Measurements from ENCODE around the gene ZNF22. TPM values are rescaled to one million over a fixed set of nuclear protein-coding genes. Genes with fewer than 3 reads are reported as not detected.

ZNF22 gene
- total and polyA plus RNA-seq, 7 experiments from 2014 or later, result 13.1 to 44.7 (median 29.7) TPM

DNA sequence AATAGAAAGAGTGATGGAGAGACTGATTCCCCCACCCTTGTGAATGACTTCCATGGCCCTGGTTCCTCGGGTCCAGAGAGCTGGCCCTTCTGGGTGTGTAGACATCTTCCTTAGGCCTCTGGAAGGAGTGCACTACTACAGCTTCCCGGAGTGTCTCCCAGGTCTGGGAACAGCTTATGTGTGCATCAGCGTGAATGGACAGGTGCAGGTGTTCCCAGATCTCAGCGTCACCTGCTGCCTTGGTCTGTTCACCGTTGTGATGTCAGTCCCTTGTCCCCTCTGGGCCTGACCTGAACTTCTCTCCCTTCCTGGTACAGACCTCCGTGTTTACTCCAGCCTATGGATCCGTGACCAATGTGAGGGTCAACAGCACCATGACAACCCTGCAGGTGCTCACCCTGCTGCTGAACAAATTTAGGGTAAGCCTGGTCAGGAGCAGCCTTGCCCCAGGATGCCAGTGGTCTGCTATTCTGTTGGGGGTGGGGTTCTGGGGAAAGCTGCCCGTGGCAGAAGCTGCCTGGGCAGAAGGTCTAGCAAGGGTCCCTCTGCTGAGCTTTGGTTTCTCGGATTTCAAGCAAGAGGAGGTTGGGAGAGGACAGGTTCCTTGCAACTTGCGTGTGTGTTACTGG lies 11.7 kb upstream of the ZNF22 start:
- Histone ChIP-seq H3K27me3 (ENCODE audit: control insufficient read depth in 2 of 2, insufficient read depth in 2 of 2, low read length in 2 of 2) (no peaks in the 10 kb centered on the region), H3K9me3 (ENCODE audit: control insufficient read depth in 2 of 3, low read length in 3 of 3) (no peaks in the 10 kb centered on the region), H3K27ac (ENCODE audit: low read depth, low read length) (no peak overlapping the region), H3K36me3 (ENCODE audit: control insufficient read depth in 2 of 3, insufficient read depth in 3 of 3, low read length in 3 of 3) (no peaks in the 10 kb centered on the region), H3K4me3 (ENCODE audit: low read length) (no peak overlapping the region), H3K4me1 (ENCODE audit: control insufficient read depth in 2 of 2, insufficient read depth in 2 of 2, low read length in 2 of 2) (no peaks in the 10 kb centered on the region)
- no peaks in the 10 kb centered on the region for H3K9me3 Mint-ChIP-seq
- intact Hi-C loops (cut with micrococcal nuclease), result no loop called here
- no peak overlapping the region for H3K27ac Mint-ChIP-seq
- peaks cover 0 to 15% (median 5%) of the 10 kb centered on the region in 5 donors for H3K27me3 Mint-ChIP-seq
- H3K4me1 Mint-ChIP-seq, result peaks cover 0 to 8% (median 0%) of the 10 kb centered on the region in 7 donors
- ATAC-seq (no peak), DNase-seq (peak in 1 of 9 donors; percentile 8)
- H3K36me3 Mint-ChIP-seq, result peaks cover 0 to 5% (median 0%) of the 10 kb centered on the region in 5 donors
- H3K4me3 Mint-ChIP-seq, result no peak overlapping the region
- CTCF ChIA-PET, result no interaction called here
- POLR2A ChIA-PET, result no interaction called here

DNA sequence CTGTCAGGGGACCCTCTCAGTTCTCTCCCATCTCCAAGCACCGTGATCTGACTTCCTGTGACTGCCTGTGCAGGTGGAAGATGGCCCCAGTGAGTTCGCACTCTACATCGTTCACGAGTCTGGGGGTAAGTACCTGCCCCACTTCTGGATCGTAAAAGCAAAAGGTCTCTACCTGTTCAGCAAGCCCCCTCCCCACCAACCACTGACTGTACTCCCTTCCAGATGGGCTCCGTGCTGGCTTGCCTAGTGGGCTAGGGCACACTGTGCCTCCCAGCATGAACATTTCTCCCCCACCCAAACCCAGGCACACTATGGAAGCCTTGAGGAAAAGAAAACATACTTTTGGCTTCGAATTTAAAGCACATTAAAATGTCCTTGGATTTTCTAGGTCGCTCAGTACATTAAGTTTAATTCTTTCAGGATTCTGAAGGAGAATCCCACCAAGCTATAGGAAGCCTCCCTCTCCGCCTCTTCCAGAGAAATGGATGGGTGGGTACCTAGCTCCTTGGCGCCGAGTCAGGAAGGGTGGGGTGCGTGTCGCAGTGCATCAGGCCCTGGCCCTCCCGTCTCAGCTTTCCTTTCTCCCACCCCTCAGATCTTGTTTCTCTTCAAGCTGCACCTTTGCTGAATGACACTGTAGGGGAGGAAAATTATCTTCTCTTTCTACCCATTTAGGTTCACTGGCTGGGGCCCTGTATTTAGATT lies 11.0 kb upstream of the ZNF22 start:
- ATAC-seq, result no peak
- ChIA-PET POLR2A (no interaction called here), CTCF (no interaction called here)
- H3K36me3 Mint-ChIP-seq, result no peaks in the 10 kb centered on the region
- no peaks in the 10 kb centered on the region for H3K36me3 ChIP-seq (ENCODE audit: control insufficient read depth in 2 of 3, insufficient read depth in 3 of 3, low read length in 3 of 3)
- peaks cover 0 to 15% (median 5%) of the 10 kb centered on the region in 5 donors for H3K27me3 Mint-ChIP-seq
- H3K4me1 Mint-ChIP-seq, result peaks cover 0 to 15% (median 2%) of the 10 kb centered on the region in 7 donors
- H3K9me3 ChIP-seq (ENCODE audit: control insufficient read depth in 2 of 3, low read length in 3 of 3), result no peaks in the 10 kb centered on the region
- H3K9me3 Mint-ChIP-seq, result no peaks in the 10 kb centered on the region
- no peak overlapping the region for H3K27ac ChIP-seq (ENCODE audit: low read depth, low read length)
- H3K4me3 ChIP-seq (ENCODE audit: low read length), result no peak overlapping the region
- H3K4me3 Mint-ChIP-seq, result no peak overlapping the region
- no peaks in the 10 kb centered on the region for H3K27me3 ChIP-seq (ENCODE audit: control insufficient read depth in 2 of 2, insufficient read depth in 2 of 2, low read length in 2 of 2)
- H3K4me1 ChIP-seq (ENCODE audit: control insufficient read depth in 2 of 2, insufficient read depth in 2 of 2, low read length in 2 of 2), result peaks cover 0 to 2% of the 10 kb centered on the region in 2 donors
- DNase-seq, result no peak
- intact Hi-C loops (cut with micrococcal nuclease), result no loop called here
- H3K27ac Mint-ChIP-seq, result no peak overlapping the region

DNA sequence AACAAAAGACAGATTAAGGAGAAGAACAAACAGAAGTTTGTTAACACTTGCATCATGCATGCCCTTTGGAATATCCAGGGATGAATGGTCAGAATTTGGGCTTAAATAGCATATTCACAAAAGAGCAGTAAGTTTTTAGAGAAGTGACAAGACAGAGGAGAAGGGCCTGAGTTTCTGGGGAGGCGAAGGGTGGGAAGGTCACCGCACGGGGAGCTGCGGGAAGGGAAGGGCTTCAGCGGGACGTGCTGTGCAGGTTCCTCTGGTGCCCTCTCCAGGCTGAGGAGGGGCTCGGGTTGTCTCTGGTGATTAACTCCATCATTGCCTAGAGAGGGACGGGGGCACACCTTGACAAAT lies 10.4 kb upstream of the ZNF22 start:
- no peaks in the 10 kb centered on the region for H3K9me3 ChIP-seq (ENCODE audit: control insufficient read depth in 2 of 3, low read length in 3 of 3)
- Mint-ChIP-seq H3K27ac (no peak overlapping the region), H3K9me3 (no peaks in the 10 kb centered on the region), H3K4me3 (no peak overlapping the region), H3K4me1 (peaks cover 2 to 20% (median 7%) of the 10 kb centered on the region in 7 donors), H3K27me3 (peaks cover 0 to 15% (median 5%) of the 10 kb centered on the region in 5 donors), H3K36me3 (no peaks in the 10 kb centered on the region)
- POLR2A ChIA-PET, result no interaction called here
- H3K27ac ChIP-seq (ENCODE audit: low read depth, low read length), result no peak overlapping the region
- no peaks in the 10 kb centered on the region for H3K27me3 ChIP-seq (ENCODE audit: control insufficient read depth in 2 of 2, insufficient read depth in 2 of 2, low read length in 2 of 2)
- no peak overlapping the region for H3K4me3 ChIP-seq (ENCODE audit: low read length)
- ATAC-seq, result no peak
- peaks cover 0 to 7% of the 10 kb centered on the region in 2 donors for H3K4me1 ChIP-seq (ENCODE audit: control insufficient read depth in 2 of 2, insufficient read depth in 2 of 2, low read length in 2 of 2)
- intact Hi-C loops (cut with micrococcal nuclease), result no loop called here
- CTCF ChIA-PET, result no interaction called here
- peak in 1 of 9 donors; percentile 7 for DNase-seq
- H3K36me3 ChIP-seq (ENCODE audit: control insufficient read depth in 2 of 3, insufficient read depth in 3 of 3, low read length in 3 of 3), result no peaks in the 10 kb centered on the region

DNA sequence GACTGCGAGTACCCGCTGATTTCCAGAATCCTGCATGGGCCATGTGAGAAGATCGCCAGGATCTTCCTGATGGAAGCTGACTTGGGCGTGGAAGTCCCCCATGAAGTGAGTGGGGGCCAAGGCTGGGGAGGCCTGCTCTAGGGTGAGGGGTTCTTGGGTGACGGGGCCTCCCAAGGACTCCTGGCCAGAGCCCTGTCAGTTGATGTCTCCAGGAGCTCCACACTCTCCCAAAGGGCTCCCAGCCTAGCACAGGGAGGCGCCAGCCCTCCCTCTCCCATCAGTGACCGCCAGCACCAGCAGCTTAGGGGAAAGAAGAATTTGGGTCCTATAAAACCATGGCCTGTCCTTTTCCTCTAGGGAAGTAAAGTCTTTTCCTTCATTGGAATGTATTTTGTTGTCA lies 9.8 kb upstream of the ZNF22 start:
- H3K36me3 ChIP-seq (ENCODE audit: control insufficient read depth in 2 of 3, insufficient read depth in 3 of 3, low read length in 3 of 3), result no peaks in the 10 kb centered on the region
- no peaks in the 10 kb centered on the region for H3K9me3 Mint-ChIP-seq
- intact Hi-C loops (cut with micrococcal nuclease), result no loop called here
- H3K27me3 ChIP-seq (ENCODE audit: control insufficient read depth in 2 of 2, insufficient read depth in 2 of 2, low read length in 2 of 2), result no peaks in the 10 kb centered on the region
- no peaks in the 10 kb centered on the region for H3K9me3 ChIP-seq (ENCODE audit: control insufficient read depth in 2 of 3, low read length in 3 of 3)
- no peak overlapping the region for H3K4me3 ChIP-seq (ENCODE audit: low read length)
- ATAC-seq, result no peak
- H3K4me1 Mint-ChIP-seq, result peaks cover 8 to 27% (median 14%) of the 10 kb centered on the region in 7 donors
- no peaks in the 10 kb centered on the region for H3K36me3 Mint-ChIP-seq
- H3K27ac Mint-ChIP-seq, result no peak overlapping the region
- H3K27ac ChIP-seq (ENCODE audit: low read depth, low read length), result no peak overlapping the region
- peak in 1 of 9 donors; percentile 7 for DNase-seq
- H3K4me1 ChIP-seq (ENCODE audit: control insufficient read depth in 2 of 2, insufficient read depth in 2 of 2, low read length in 2 of 2), result peaks cover 3 to 12% of the 10 kb centered on the region in 2 donors
- H3K27me3 Mint-ChIP-seq, result peaks cover 0 to 15% (median 5%) of the 10 kb centered on the region in 5 donors
- CTCF ChIA-PET, result no interaction called here
- no peak overlapping the region for H3K4me3 Mint-ChIP-seq
- POLR2A ChIA-PET, result no interaction called here

DNA sequence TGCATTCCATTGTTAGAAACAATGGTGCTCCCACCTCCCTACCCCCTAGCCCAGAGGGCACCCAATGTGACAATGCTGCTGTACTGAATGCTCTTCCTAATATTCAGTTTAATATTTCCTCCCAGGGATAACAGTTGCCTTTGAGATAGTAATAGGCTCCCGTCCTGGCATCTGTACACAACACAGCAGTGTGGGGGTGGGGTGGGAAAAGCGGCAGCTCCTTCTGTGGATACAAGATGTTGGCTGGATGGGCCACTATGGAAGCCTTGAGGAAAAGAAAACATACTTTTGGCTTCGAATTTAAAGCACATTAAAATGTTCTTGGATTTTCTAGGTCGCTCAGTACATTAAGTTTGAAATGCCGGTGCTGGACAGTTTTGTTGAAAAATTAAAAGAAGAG lies 9.2 kb upstream of the ZNF22 start:
- CTCF ChIA-PET, result no interaction called here
- no peak overlapping the region for H3K27ac ChIP-seq (ENCODE audit: low read depth, low read length)
- no peaks in the 10 kb centered on the region for H3K27me3 ChIP-seq (ENCODE audit: control insufficient read depth in 2 of 2, insufficient read depth in 2 of 2, low read length in 2 of 2)
- POLR2A ChIA-PET, result no interaction called here
- DNase-seq, result no peak
- H3K27me3 Mint-ChIP-seq, result peaks cover 0 to 15% (median 5%) of the 10 kb centered on the region in 5 donors
- no peak for ATAC-seq
- intact Hi-C loops (cut with micrococcal nuclease), result no loop called here
- no peak overlapping the region for H3K4me3 Mint-ChIP-seq
- H3K27ac Mint-ChIP-seq, result no peak overlapping the region
- H3K36me3 Mint-ChIP-seq, result no peaks in the 10 kb centered on the region
- H3K4me1 ChIP-seq (ENCODE audit: control insufficient read depth in 2 of 2, insufficient read depth in 2 of 2, low read length in 2 of 2), result peaks cover 9 to 17% of the 10 kb centered on the region in 2 donors
- no peaks in the 10 kb centered on the region for H3K36me3 ChIP-seq (ENCODE audit: control insufficient read depth in 2 of 3, insufficient read depth in 3 of 3, low read length in 3 of 3)
- H3K4me3 ChIP-seq (ENCODE audit: low read length), result no peak overlapping the region
- H3K9me3 ChIP-seq (ENCODE audit: control insufficient read depth in 2 of 3, low read length in 3 of 3), result no peaks in the 10 kb centered on the region
- H3K4me1 Mint-ChIP-seq, result peaks cover 8 to 26% (median 19%) of the 10 kb centered on the region in 7 donors
- H3K9me3 Mint-ChIP-seq, result no peaks in the 10 kb centered on the region

DNA sequence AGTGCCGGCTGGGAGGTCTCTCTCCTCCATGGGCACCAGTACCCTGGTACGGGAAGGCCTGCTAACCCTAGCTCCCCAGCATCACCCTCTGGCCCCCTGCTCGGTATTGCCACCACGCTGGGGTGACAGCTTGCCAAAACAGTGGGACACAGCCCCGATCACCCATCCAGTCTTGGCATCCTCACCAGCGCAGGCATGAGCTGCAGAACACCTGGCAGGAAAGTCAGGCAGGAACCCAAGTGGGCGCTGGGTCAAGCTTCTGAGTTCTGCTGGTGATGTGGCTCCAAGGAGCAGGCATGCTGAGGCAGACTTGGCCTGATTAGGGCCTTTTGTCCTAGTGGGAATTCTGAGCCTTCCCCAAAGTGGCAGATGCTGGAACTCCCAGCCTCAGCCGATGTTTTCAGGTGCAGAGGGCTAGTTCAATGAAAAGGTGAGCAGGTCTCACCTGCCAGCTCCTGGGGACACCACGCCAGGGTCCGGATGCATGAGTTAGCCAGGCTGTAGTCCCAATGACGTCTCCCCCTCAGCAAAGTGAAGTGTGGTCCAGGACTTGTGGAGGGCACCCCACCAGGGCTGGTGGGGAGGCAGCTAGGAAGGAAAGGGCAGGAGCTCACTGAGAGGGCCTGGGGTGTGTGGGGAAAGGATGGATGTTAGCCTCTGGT lies 8.5 kb upstream of the ZNF22 start:
- POLR2A ChIA-PET, result interaction anchor here (0.6 kb wide), 1 partner anchor 76 kb away, joined by 3 read pairs; no protein-coding TSS in a partner anchor
- H3K9me3 ChIP-seq (ENCODE audit: control insufficient read depth in 2 of 3, low read length in 3 of 3), result no peaks in the 10 kb centered on the region
- H3K27me3 ChIP-seq (ENCODE audit: control insufficient read depth in 2 of 2, insufficient read depth in 2 of 2, low read length in 2 of 2), result no peaks in the 10 kb centered on the region
- H3K4me3 Mint-ChIP-seq, result no peak overlapping the region
- no peaks in the 10 kb centered on the region for H3K36me3 ChIP-seq (ENCODE audit: control insufficient read depth in 2 of 3, insufficient read depth in 3 of 3, low read length in 3 of 3)
- intact Hi-C loops (cut with micrococcal nuclease), result no loop called here
- H3K27ac Mint-ChIP-seq, result no peak overlapping the region
- no peak for DNase-seq
- H3K27ac ChIP-seq (ENCODE audit: low read depth, low read length), result no peak overlapping the region
- H3K4me1 ChIP-seq (ENCODE audit: control insufficient read depth in 2 of 2, insufficient read depth in 2 of 2, low read length in 2 of 2), result peaks cover 9 to 17% of the 10 kb centered on the region in 2 donors
- no peak for ATAC-seq
- H3K4me1 Mint-ChIP-seq, result peaks cover 8 to 29% (median 21%) of the 10 kb centered on the region in 7 donors
- H3K9me3 Mint-ChIP-seq, result no peaks in the 10 kb centered on the region
- no peak overlapping the region for H3K4me3 ChIP-seq (ENCODE audit: low read length)
- CTCF ChIA-PET, result no interaction called here
- no peaks in the 10 kb centered on the region for H3K36me3 Mint-ChIP-seq
- peaks cover 0 to 15% (median 5%) of the 10 kb centered on the region in 5 donors for H3K27me3 Mint-ChIP-seq

Data from naive thymus-derived CD4-positive, alpha-beta T cell (primary cell).